DOHH2 (cell line): Measurements from ENCODE around the gene CCNB3.

ENCODE experiments used
- CTCF ChIP-seq: fragments of 200-600 bp; sonication (generic); IDR thresholded peaks from one replicate; pipeline ENCODE4 v1.5.1; 2014; ENCODE audit warnings: antibody characterized with exemption, mild to moderate bottlenecking, low read depth, low read length; ENCODE audit not compliant: poor library complexity, severe bottlenecking
- EZH2phosphoT487 ChIP-seq: fragments of 200-600 bp; sonication (generic); IDR thresholded peaks from 2 replicates; pipeline ENCODE4 v1.6.1; 2017; ENCODE audit warnings: borderline replicate concordance, mild to moderate bottlenecking, antibody characterized with exemption, low read length, moderate library complexity, mixed read lengths

GRCh38 chrX:50168241-50168687, 36.3 kb upstream of the CCNB3 start:
- no peak for TF ChIP-seq CTCF
- TF ChIP-seq EZH2phosphoT487: no peak
